Measurements from ENCODE around the gene ORC5.

Gene ORC5

DNA sequence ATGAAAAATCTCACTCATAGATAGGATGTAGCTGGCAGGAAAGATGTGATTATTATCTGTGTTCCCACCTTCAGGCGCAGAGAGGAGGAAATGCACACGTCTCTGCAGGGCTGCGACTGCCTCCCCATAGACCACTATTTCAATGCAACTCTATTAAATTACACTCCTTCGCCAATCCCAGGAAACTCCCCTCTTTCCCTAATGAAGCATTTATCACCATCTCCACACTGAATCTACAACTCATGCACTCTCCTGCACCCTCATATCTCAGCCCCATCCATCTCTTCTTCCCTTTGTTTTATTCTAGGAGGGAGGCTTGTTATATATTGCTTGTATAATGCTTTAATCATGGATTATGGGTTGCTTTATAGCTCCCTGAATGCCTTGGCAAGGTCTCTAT, 116.6 kb downstream of the ORC5 start:
- no peaks in the 10 kb centered on the region for H3K79me1 ChIP-seq (replicated peaks; ENCODE audit: low read length, poor library complexity, severe bottlenecking)
- H3K27me3 ChIP-seq (ENCODE audit: control insufficient read depth in 1 of 2, insufficient read depth in 1 of 2, low read length in 2 of 2): peaks cover 0 to 5% of the 10 kb centered on the region in 2 experiments
- no peak overlapping the region for H3K9ac ChIP-seq (ENCODE audit: low read length)
- H2BK12ac ChIP-seq (ENCODE audit: low read length in 2 of 2): no peak overlapping the region
- no peak overlapping the region for H4K8ac ChIP-seq (ENCODE audit: low read length)
- H3K23ac ChIP-seq (ENCODE audit: low read length in 2 of 2): no peak overlapping the region
- no peak overlapping the region for H3K4me3 ChIP-seq (ENCODE audit: insufficient read depth in 1 of 2, low read depth in 1 of 2, low read length in 2 of 2)
- no peak overlapping the region for H3K27ac ChIP-seq (ENCODE audit: low read length, poor library complexity, severe bottlenecking)
- H2AK5ac ChIP-seq (ENCODE audit: low read length, severe bottlenecking): no peak overlapping the region
- H3K4ac ChIP-seq (ENCODE audit: low read depth in 1 of 2, low read length in 2 of 2): no peak overlapping the region
- no peaks in the 10 kb centered on the region for H3K9me3 ChIP-seq (ENCODE audit: control insufficient read depth, low read length)
- 64% methylated on average over 4 of the region's 4 CpGs for WGBS
- no peak overlapping the region for H2BK5ac ChIP-seq (ENCODE audit: low read depth, low read length, poor library complexity, severe bottlenecking)
- H3K4me2 ChIP-seq (ENCODE audit: low read length, poor library complexity, severe bottlenecking): no peak overlapping the region
- H4K91ac ChIP-seq (ENCODE audit: low read length): no peak overlapping the region
- H3K14ac ChIP-seq (ENCODE audit: low read length in 2 of 2): no peak overlapping the region
- no peak overlapping the region for H3K18ac ChIP-seq (ENCODE audit: low read depth in 1 of 2, low read length in 2 of 2)
- no peak overlapping the region for H2AFZ ChIP-seq (ENCODE audit: low read depth, low read length)
- DNase-seq: no peak
- no peaks in the 10 kb centered on the region for H3K36me3 ChIP-seq (ENCODE audit: control insufficient read depth in 1 of 2, insufficient read depth in 2 of 2, low read depth in 1 of 2, low read length in 2 of 2)
- H2BK120ac ChIP-seq (ENCODE audit: low read depth, low read length): no peak overlapping the region
- no peaks in the 10 kb centered on the region for H3K4me1 ChIP-seq (ENCODE audit: control insufficient read depth, insufficient read depth, low read depth, low read length)
- H2BK15ac ChIP-seq (ENCODE audit: low read depth, poor library complexity, severe bottlenecking): no peak overlapping the region

DNA sequence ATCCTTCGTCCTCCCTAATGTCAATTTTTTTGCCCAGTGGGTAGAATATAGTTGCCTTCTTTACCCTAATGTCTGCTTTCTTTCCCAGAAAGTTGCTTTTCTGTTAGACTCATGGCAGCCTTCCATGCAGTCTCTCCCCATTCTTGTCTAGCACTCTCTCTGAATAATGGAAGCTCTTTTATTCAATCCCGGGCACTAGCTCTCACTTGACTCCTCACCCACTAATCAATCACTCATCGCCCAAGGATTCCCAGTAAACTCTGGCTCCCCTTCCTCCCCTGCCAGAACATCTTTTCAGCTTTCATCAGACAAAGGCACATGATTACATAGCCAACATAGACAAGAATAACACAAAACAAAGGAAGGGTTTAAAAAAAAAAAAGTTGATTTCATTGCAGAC, 118.2 kb downstream of the ORC5 start:
- no peak overlapping the region for H3K9ac ChIP-seq (ENCODE audit: low read length)
- no peak overlapping the region for H3K18ac ChIP-seq (ENCODE audit: low read depth in 1 of 2, low read length in 2 of 2)
- H3K27me3 ChIP-seq (ENCODE audit: control insufficient read depth in 1 of 2, insufficient read depth in 1 of 2, low read length in 2 of 2): peaks cover 0 to 5% of the 10 kb centered on the region in 2 experiments
- no peak overlapping the region for H3K4me2 ChIP-seq (ENCODE audit: low read length, poor library complexity, severe bottlenecking)
- H3K4ac ChIP-seq (ENCODE audit: low read depth in 1 of 2, low read length in 2 of 2): no peak overlapping the region
- 73% methylated on average over 3 of the region's 3 CpGs for WGBS
- H3K4me1 ChIP-seq (ENCODE audit: control insufficient read depth, insufficient read depth, low read depth, low read length): no peaks in the 10 kb centered on the region
- H2BK120ac ChIP-seq (ENCODE audit: low read depth, low read length): no peak overlapping the region
- no peaks in the 10 kb centered on the region for H3K79me1 ChIP-seq (replicated peaks; ENCODE audit: low read length, poor library complexity, severe bottlenecking)
- H2BK5ac ChIP-seq (ENCODE audit: low read depth, low read length, poor library complexity, severe bottlenecking): no peak overlapping the region
- no peak for DNase-seq
- no peak overlapping the region for H3K23ac ChIP-seq (ENCODE audit: low read length in 2 of 2)
- H3K36me3 ChIP-seq (ENCODE audit: control insufficient read depth in 1 of 2, insufficient read depth in 2 of 2, low read depth in 1 of 2, low read length in 2 of 2): no peaks in the 10 kb centered on the region
- H2AK5ac ChIP-seq (ENCODE audit: low read length, severe bottlenecking): no peak overlapping the region
- no peak overlapping the region for H4K91ac ChIP-seq (ENCODE audit: low read length)
- H2BK12ac ChIP-seq (ENCODE audit: low read length in 2 of 2): no peak overlapping the region
- H2AFZ ChIP-seq (ENCODE audit: low read depth, low read length): no peak overlapping the region
- no peak overlapping the region for H2BK15ac ChIP-seq (ENCODE audit: low read depth, poor library complexity, severe bottlenecking)
- H4K8ac ChIP-seq (ENCODE audit: low read length): no peak overlapping the region
- no peak overlapping the region for H3K27ac ChIP-seq (ENCODE audit: low read length, poor library complexity, severe bottlenecking)
- H3K14ac ChIP-seq (ENCODE audit: low read length in 2 of 2): no peak overlapping the region
- H3K4me3 ChIP-seq (ENCODE audit: insufficient read depth in 1 of 2, low read depth in 1 of 2, low read length in 2 of 2): no peak overlapping the region
- no peaks in the 10 kb centered on the region for H3K9me3 ChIP-seq (ENCODE audit: control insufficient read depth, low read length)

DNA sequence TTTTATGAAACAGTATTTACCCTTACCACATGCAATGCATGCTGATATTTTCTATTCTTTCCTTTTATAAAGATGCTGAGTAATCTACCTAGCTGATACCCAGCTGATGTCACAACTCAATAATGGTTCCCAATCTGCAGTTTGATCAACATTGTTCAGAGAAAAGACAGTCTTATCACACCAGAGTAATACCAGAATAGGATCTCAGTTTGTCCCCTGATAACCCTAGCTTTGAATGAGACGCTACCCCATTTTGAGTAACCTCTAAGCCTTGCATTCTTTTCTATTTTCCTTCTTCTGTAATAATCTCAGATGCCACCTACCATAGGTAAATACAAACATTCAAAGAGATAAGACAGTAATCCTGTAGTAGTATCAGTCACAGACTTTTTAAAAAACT, 118.8 kb downstream of the ORC5 start:
- no peak overlapping the region for H2BK120ac ChIP-seq (ENCODE audit: low read depth, low read length)
- H2BK15ac ChIP-seq (ENCODE audit: low read depth, poor library complexity, severe bottlenecking): no peak overlapping the region
- H4K91ac ChIP-seq (ENCODE audit: low read length): no peak overlapping the region
- H3K9me3 ChIP-seq (ENCODE audit: control insufficient read depth, low read length): no peaks in the 10 kb centered on the region
- H2BK5ac ChIP-seq (ENCODE audit: low read depth, low read length, poor library complexity, severe bottlenecking): no peak overlapping the region
- WGBS: 67% methylated on average over 1 of the region's 1 CpG
- H3K4me2 ChIP-seq (ENCODE audit: low read length, poor library complexity, severe bottlenecking): no peak overlapping the region
- H3K4me3 ChIP-seq (ENCODE audit: insufficient read depth in 1 of 2, low read depth in 1 of 2, low read length in 2 of 2): no peak overlapping the region
- H3K4ac ChIP-seq (ENCODE audit: low read depth in 1 of 2, low read length in 2 of 2): no peak overlapping the region
- no peak overlapping the region for H2BK12ac ChIP-seq (ENCODE audit: low read length in 2 of 2)
- H3K27me3 ChIP-seq (ENCODE audit: control insufficient read depth in 1 of 2, insufficient read depth in 1 of 2, low read length in 2 of 2): peaks cover 0 to 5% of the 10 kb centered on the region in 2 experiments
- H3K4me1 ChIP-seq (ENCODE audit: control insufficient read depth, insufficient read depth, low read depth, low read length): no peaks in the 10 kb centered on the region
- no peak overlapping the region for H3K9ac ChIP-seq (ENCODE audit: low read length)
- no peak overlapping the region for H3K23ac ChIP-seq (ENCODE audit: low read length in 2 of 2)
- no peak overlapping the region for H3K18ac ChIP-seq (ENCODE audit: low read depth in 1 of 2, low read length in 2 of 2)
- H3K14ac ChIP-seq (ENCODE audit: low read length in 2 of 2): no peak overlapping the region
- DNase-seq: no peak
- H2AK5ac ChIP-seq (ENCODE audit: low read length, severe bottlenecking): no peak overlapping the region
- H3K36me3 ChIP-seq (ENCODE audit: control insufficient read depth in 1 of 2, insufficient read depth in 2 of 2, low read depth in 1 of 2, low read length in 2 of 2): no peaks in the 10 kb centered on the region
- no peak overlapping the region for H3K27ac ChIP-seq (ENCODE audit: low read length, poor library complexity, severe bottlenecking)
- no peak overlapping the region for H4K8ac ChIP-seq (ENCODE audit: low read length)
- H2AFZ ChIP-seq (ENCODE audit: low read depth, low read length): no peak overlapping the region
- no peaks in the 10 kb centered on the region for H3K79me1 ChIP-seq (replicated peaks; ENCODE audit: low read length, poor library complexity, severe bottlenecking)
